D721Med (cell line): ENCODE data around the gene RANBP9.

Source experiments
- DNase-seq: peaks from one replicate; pipeline ENCODE4 v3.0.0; 2011; ENCODE audit warnings: low spot score; ENCODE audit not compliant: insufficient read length
- FAIRE-seq: peaks from 2 replicates; lab custom pipeline; 2011; peaks lifted over from hg19 to GRCh38; lab: Jason Lieb, UNC
- CTCF ChIP-seq: IDR thresholded peaks from 2 replicates; pipeline ENCODE4 v1.5.1; 2012; ENCODE audit warnings: mild to moderate bottlenecking, control low read depth; ENCODE audit not compliant: insufficient read depth; ENCODE audit errors: missing control alignments

The RANBP9 gene

DNA sequence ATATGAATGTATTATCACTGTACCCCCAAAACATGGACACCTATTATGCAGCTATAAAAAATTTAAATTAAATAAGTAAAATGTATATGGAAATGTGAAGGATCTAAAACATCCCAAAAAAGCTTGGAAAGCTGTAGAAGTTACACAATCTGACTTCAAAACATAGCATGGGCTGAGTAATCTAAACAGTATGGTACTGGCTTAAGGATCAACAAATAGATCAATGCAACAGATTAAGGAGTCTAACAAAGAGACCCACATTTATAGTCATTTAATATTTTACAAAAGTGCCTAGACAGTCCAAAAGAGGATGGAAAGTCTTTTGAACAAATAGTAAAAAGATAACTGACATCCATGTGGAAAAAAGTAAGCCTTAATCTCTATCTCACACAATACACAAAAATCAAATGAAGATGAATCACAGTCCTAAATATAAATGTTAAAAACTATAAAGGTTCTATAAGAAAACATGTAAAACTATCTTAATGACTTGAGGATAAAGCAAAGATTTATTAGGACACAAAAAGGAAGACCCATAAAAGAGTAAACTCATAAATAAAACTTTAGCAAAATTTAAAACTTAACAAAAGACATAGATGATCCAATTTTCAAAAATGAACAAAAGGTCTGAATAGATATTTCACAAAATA lies 46.8 kb downstream of the RANBP9 start:
- no peak for TF ChIP-seq CTCF
- FAIRE-seq, result no peak
- no peak for DNase-seq

DNA sequence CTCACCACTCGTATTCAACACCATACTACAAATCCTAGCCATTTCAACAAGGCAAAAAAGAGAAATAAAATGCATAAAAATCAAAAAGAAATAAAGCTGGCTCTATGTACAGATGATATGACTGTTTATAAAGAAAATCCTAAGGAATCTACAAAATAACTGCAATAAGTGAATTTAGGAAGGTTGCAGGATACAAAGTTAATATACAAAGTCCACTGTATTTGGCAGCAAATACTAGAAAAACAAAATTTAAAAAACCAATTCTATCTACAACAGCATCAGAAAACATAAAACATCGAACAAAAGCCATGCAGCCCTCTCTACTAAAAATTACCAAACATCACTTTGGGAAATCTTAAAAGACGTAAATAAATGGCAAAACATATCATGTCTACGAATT lies 47.6 kb downstream of the RANBP9 start:
- DNase-seq (no peak), FAIRE-seq (no peak)
- no peak for TF ChIP-seq CTCF

- FAIRE-seq (no peak), DNase-seq (no peak)
- TF ChIP-seq CTCF, result no peak
Measured at GRCh38 chr6:13662651-13663334, 48.8 kb downstream of the RANBP9 start.

GRCh38 chr6:13661647-13662046 lies 50.0 kb downstream of the RANBP9 start:
- DNase-seq (no peak), FAIRE-seq (peak; percentile 81)
- no peak for TF ChIP-seq CTCF

- peak; percentile 60 for FAIRE-seq
- DNase-seq, result no peak
- no peak for TF ChIP-seq CTCF
Measured at GRCh38 chr6:13660893-13661292, 50.7 kb downstream of the RANBP9 start.

DNA sequence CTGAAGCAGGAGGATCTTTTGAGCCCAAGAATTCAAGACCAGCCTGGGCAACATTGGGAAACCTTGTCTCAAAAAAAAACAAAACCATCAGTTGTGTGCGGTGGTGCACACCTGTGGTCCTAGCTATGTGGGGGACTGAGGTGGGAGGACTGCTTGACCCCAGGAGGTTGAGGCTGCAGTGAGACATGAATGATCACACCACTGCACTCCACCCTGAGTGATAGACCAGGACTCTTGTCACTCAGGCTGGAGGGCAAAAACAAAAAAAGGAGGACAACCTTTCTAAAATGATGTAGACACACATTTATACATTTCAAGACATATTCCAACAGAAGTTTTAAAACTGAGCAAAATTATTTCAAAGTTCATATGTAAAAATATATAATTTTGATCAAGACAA lies 51.4 kb downstream of the RANBP9 start:
- no peak for FAIRE-seq
- TF ChIP-seq CTCF, result no peak

DNA sequence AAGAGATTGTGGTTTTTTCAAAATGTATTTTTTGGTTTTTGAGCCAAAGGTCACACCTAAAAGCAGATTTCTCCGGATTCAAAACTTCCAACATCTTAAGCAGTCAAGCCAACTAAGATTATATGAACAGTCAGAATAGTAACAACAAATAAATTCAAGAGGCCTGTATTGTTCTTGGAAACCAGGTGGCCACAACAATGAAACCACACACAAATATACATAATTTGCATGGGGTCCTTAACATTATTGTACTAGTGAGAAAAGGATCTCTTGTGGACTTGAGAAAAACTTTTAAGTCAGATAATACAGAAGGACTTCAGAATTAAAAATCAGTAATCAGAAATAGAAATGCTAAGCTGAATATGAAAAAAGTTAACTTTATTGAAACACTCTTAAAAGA lies 55.9 kb downstream of the RANBP9 start:
- DNase-seq (no peak), FAIRE-seq (no peak)
- no peak for TF ChIP-seq CTCF

More for the DNA sequence above, 51.4 kb downstream of the RANBP9 start:
- DNase-seq, result no peak
